Measurements from ENCODE around the gene BANP. TPM values are rescaled to one million over a fixed set of nuclear protein-coding genes. Genes with fewer than 3 reads are reported as not detected.

BANP gene
- total and polyA plus RNA-seq, 2 of the 8 experiments (the other 6 are each of a cell fraction or from before 2014, with no cell fraction given), result 25.8 to 39.8 TPM

GRCh38 chr16:87950765-87951551 is at the start of gene BANP (continued):
- TF ChIP-seq SP4 (IDR thresholded peaks at IDR 0.05; ENCODE audit: low read length) (peak; percentile 72; the same call in 1 of the 2 replicates), GABPA (IDR thresholded peaks at IDR 0.05; ENCODE audit: borderline replicate concordance, insufficient read depth, low read length) (peak; percentile 86; the same call in 1 of the 2 replicates), SRF (IDR thresholded peaks at IDR 0.05; ENCODE audit: low read depth, low read length) (no peak), SAP30 (IDR thresholded peaks at IDR 0.05; ENCODE audit: insufficient read depth, insufficient replicate concordance, low read length) (no peak), FOSL1 (IDR thresholded peaks at IDR 0.05; ENCODE audit: insufficient read depth, low read depth, low read length) (0 out of 2 replicates have a peak, but pooled peaks have one; percentile 44), RNF2 (IDR thresholded peaks at IDR 0.05; ENCODE audit: borderline replicate concordance, low read depth, low read length, missing control alignments, poor library complexity, severe bottlenecking) (no peak), BACH1 (IDR thresholded peaks at IDR 0.05; ENCODE audit: low read length) (no peak), CBX8 (IDR thresholded peaks at IDR 0.05; ENCODE audit: borderline replicate concordance, low read depth, low read length) (no peak), ATF2 (IDR thresholded peaks at IDR 0.05; ENCODE audit: low read length) (peak; percentile 77), HDAC6 (IDR thresholded peaks at IDR 0.05; ENCODE audit: low read depth, low read length) (no peak), RBBP5 (IDR thresholded peaks at IDR 0.05; ENCODE audit: borderline replicate concordance, low read depth, low read length) (no peak), SIX5 (IDR thresholded peaks at IDR 0.05; ENCODE audit: low read depth, low read length) (peak; percentile 100), HDAC2 (IDR thresholded peaks at IDR 0.05; ENCODE audit: borderline replicate concordance in 1 of 2, low read depth in 2 of 2, low read length in 2 of 2) (no peak), SP1 (IDR thresholded peaks at IDR 0.05; ENCODE audit: low read depth, low read length) (peak; percentile 71; the same call in 1 of the 2 replicates), ASH2L (IDR thresholded peaks at IDR 0.05; ENCODE audit: low read length) (no peak), JUN (IDR thresholded peaks at IDR 0.05; ENCODE audit: low read depth, low read length) (no peak), POU5F1 (IDR thresholded peaks at IDR 0.05; ENCODE audit: low read depth, low read length) (no peak), SP2 (IDR thresholded peaks at IDR 0.05; ENCODE audit: low read length) (no peak)
